Mesothelial cell of epicardium (in vitro differentiated cells): ENCODE measurements around the gene BRF1. TPM values are rescaled to one million over a fixed set of nuclear protein-coding genes. Genes with fewer than 3 reads are reported as not detected.

Experiments
- DNase-seq, 2 experiments: peaks; one replicate each; pipeline ENCODE4 v3.0.0; 2021; ENCODE audit warnings: low spot score in 2 of 2; ENCODE audit not compliant: unreplicated experiment in 2 of 2
- H3K27ac Mint-ChIP-seq: 2 replicates; pipeline ENCODE4 v1.8.0; 2021; ENCODE audit warnings: mixed read lengths
- H3K27me3 Mint-ChIP-seq: 2 replicates; pipeline ENCODE4 v1.8.0; 2021; ENCODE audit warnings: low read depth, mixed read lengths
- H3K36me3 Mint-ChIP-seq: 2 replicates; pipeline ENCODE4 v1.8.0; 2021; ENCODE audit warnings: mixed read lengths
- H3K4me1 Mint-ChIP-seq: 2 replicates; pipeline ENCODE4 v1.8.0; 2021; ENCODE audit warnings: mixed read lengths
- H3K4me3 Mint-ChIP-seq: 2 replicates; pipeline ENCODE4 v1.8.0; 2021; ENCODE audit warnings: mild to moderate bottlenecking, moderate library complexity, mixed read lengths
- H3K9me3 Mint-ChIP-seq: 2 replicates; pipeline ENCODE4 v1.8.0; 2021; ENCODE audit warnings: mixed read lengths
- total RNA-seq: library from RNA; stranded (reverse); gene quantifications from 3 replicates; pipeline ENCODE4 v1.2.1, GENCODE V29; 2021
- TF ChIP-seq, protein P1 (sequence below): fragments of 200-600 bp; sonication (generic); IDR thresholded peaks from one replicate; pipeline ENCODE4 v1.5.0; 2021; ENCODE audit warnings: antibody characterized with exemption; ENCODE audit not compliant: unreplicated experiment

The BRF1 gene
- total RNA-seq, 1 donor from 2014 or later: 78.6 TPM

GRCh38 chr14:105258846-105259245 lies 42.0 kb downstream of the BRF1 start:
- TF ChIP-seq, protein P1, sequence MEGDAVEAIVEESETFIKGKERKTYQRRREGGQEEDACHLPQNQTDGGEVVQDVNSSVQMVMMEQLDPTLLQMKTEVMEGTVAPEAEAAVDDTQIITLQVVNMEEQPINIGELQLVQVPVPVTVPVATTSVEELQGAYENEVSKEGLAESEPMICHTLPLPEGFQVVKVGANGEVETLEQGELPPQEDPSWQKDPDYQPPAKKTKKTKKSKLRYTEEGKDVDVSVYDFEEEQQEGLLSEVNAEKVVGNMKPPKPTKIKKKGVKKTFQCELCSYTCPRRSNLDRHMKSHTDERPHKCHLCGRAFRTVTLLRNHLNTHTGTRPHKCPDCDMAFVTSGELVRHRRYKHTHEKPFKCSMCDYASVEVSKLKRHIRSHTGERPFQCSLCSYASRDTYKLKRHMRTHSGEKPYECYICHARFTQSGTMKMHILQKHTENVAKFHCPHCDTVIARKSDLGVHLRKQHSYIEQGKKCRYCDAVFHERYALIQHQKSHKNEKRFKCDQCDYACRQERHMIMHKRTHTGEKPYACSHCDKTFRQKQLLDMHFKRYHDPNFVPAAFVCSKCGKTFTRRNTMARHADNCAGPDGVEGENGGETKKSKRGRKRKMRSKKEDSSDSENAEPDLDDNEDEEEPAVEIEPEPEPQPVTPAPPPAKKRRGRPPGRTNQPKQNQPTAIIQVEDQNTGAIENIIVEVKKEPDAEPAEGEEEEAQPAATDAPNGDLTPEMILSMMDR: no peak
- Mint-ChIP-seq H3K36me3 (peaks cover 7% of the 10 kb centered on the region), H3K27ac (no peak overlapping the region), H3K9me3 (no peaks in the 10 kb centered on the region), H3K4me3 (no peak overlapping the region), H3K4me1 (no peaks in the 10 kb centered on the region), H3K27me3 (no peaks in the 10 kb centered on the region)
- no peak for DNase-seq

GRCh38 chr14:105257464-105257863 lies 43.3 kb downstream of the BRF1 start:
- Mint-ChIP-seq H3K9me3 (no peaks in the 10 kb centered on the region), H3K4me3 (no peak overlapping the region), H3K27ac (no peak overlapping the region), H3K36me3 (peaks cover 4% of the 10 kb centered on the region), H3K4me1 (no peaks in the 10 kb centered on the region), H3K27me3 (no peaks in the 10 kb centered on the region)
- TF ChIP-seq, protein P1: no peak
- no peak for DNase-seq

DNA sequence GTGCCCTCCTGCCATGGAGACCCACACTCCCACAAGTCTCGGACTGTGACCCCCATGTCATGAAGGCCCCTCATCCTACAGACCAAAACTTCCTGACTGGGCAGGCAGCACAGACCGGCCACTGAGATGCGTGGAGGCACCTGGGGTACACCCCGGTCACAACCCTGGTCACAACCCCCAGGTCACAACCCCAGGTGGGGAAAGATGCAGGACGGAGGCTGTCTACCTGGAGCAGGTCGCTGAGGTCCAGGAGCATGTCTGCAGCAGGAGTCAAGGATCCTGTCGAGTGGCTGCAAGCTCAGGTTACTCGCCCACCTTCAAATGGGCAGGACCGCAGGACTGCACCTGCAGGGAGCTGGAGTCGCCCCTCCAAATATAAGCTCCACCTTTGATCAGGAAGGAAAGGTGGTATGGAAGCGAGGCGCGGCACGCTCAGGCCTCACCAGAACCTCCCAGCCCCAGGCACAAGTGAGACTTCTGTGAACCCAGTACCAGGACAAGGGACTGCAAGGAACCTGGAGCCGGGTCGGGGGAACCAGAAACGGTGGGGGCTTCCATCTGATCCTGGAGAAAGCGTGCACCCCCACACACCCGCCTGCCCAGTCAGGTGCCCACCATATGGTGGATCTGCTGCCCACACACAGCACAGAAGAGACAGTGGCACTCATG lies 44.4 kb downstream of the BRF1 start:
- Mint-ChIP-seq H3K9me3 (no peaks in the 10 kb centered on the region), H3K36me3 (peaks cover 4% of the 10 kb centered on the region), H3K27ac (no peak overlapping the region), H3K27me3 (no peaks in the 10 kb centered on the region), H3K4me3 (no peak overlapping the region), H3K4me1 (no peaks in the 10 kb centered on the region)
- TF ChIP-seq, protein P1: no peak
- DNase-seq: no peak

- Mint-ChIP-seq H3K36me3 (peaks cover 13% of the 10 kb centered on the region), H3K4me3 (no peak overlapping the region), H3K4me1 (peaks cover 4% of the 10 kb centered on the region), H3K9me3 (no peaks in the 10 kb centered on the region), H3K27ac (no peak overlapping the region), H3K27me3 (no peaks in the 10 kb centered on the region)
- TF ChIP-seq, protein P1: no peak
- no peak for DNase-seq
These were observed 45.7 kb downstream of the BRF1 start for GRCh38 chr14:105255021-105255507.

DNA sequence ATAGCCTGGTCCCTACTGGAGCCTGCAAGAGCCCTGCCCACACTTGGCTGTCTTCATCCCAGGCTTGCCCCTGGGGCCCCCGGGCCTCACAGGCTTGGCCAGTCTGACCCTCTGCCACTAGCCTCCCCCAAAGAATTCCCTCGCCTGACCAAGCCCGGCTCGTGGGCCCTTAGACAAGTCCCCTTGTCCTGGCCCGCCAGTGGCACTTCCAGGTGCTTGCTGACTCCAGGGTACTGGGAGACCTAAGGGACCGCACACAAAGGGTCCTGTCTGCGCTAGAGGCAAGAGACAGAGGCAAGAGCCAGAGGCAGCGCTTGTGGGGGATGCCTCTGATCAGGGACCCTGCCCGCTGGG lies 47.5 kb downstream of the BRF1 start:
- Mint-ChIP-seq H3K27me3 (no peaks in the 10 kb centered on the region), H3K36me3 (peaks cover 13% of the 10 kb centered on the region), H3K4me1 (peaks cover 8% of the 10 kb centered on the region), H3K9me3 (no peaks in the 10 kb centered on the region), H3K27ac (no peak overlapping the region), H3K4me3 (no peak overlapping the region)
- DNase-seq: no peak
- TF ChIP-seq, protein P1: no peak
